WERI-Rb-1 (cell line): Measurements from ENCODE around the gene EDDM13.
A peak's percentile ranks its signal among the peaks of the same experiment; 100 is the strongest.

Experiments
- DNase-seq: peaks from one replicate; pipeline ENCODE4 v3.0.0-alpha.2; 2020
- H3K27ac ChIP-seq: fragments of 250-450 bp; sonication (Bioruptor Pico); 2 replicates; pipeline ENCODE4 v1.5.1; 2020; ENCODE audit warnings: mild to moderate bottlenecking, moderate library complexity
- H3K27me3 ChIP-seq: fragments of 250-450 bp; sonication (Bioruptor Pico); 2 replicates; pipeline ENCODE4 v1.5.1; 2021; ENCODE audit warnings: mild to moderate bottlenecking, low read depth, moderate library complexity; ENCODE audit not compliant: insufficient read depth, severe bottlenecking
- H3K36me3 ChIP-seq: fragments of 250-450 bp; sonication (Bioruptor Pico); 2 replicates; pipeline ENCODE4 v1.5.1; 2020; ENCODE audit warnings: mild to moderate bottlenecking, moderate library complexity
- H3K4me3 ChIP-seq: 2 replicates; pipeline ENCODE4 v1.5.1; 2011; ENCODE audit warnings: low read depth, mild to moderate bottlenecking, control low read depth, low read length
- H3K9me3 ChIP-seq: fragments of 250-450 bp; sonication (Bioruptor Pico); 2 replicates; pipeline ENCODE4 v1.5.1; 2021; ENCODE audit warnings: mild to moderate bottlenecking, moderate library complexity; ENCODE audit not compliant: severe bottlenecking
- CTCF ChIP-seq: IDR thresholded peaks from 2 replicates; pipeline ENCODE4 v1.5.1; 2011; ENCODE audit warnings: low read depth, mild to moderate bottlenecking, control low read depth, inconsistent platforms, low read length

EDDM13 gene

GRCh38 chr19:56308792-56309191, 36.2 kb downstream of the EDDM13 start:
- no peak for DNase-seq
- Histone ChIP-seq H3K4me3 (no peak overlapping the region), H3K9me3 (no peaks in the 10 kb centered on the region), H3K36me3 (no peaks in the 10 kb centered on the region), H3K27me3 (no peaks in the 10 kb centered on the region), H3K27ac (no peak overlapping the region)
- TF ChIP-seq CTCF, result no peak

- no peaks in the 10 kb centered on the region for H3K9me3 ChIP-seq
- peak; percentile 92 for TF ChIP-seq CTCF
- H3K4me3 ChIP-seq, result no peak overlapping the region
- H3K36me3 ChIP-seq, result no peaks in the 10 kb centered on the region
- no peaks in the 10 kb centered on the region for H3K27me3 ChIP-seq
- no peak overlapping the region for H3K27ac ChIP-seq
- peak; percentile 69 for DNase-seq
Observed at GRCh38 chr19:56309511-56310185, 37.1 kb downstream of the EDDM13 start.

- no peak overlapping the region for H3K27ac ChIP-seq
- no peaks in the 10 kb centered on the region for H3K36me3 ChIP-seq
- DNase-seq, result no peak
- no peak for TF ChIP-seq CTCF
- no peak overlapping the region for H3K4me3 ChIP-seq
- H3K27me3 ChIP-seq, result no peaks in the 10 kb centered on the region
- no peaks in the 10 kb centered on the region for H3K9me3 ChIP-seq
Observed at GRCh38 chr19:56310462-56310861, 37.9 kb downstream of the EDDM13 start.

GRCh38 chr19:56312342-56312741, 39.8 kb downstream of the EDDM13 start:
- H3K27me3 ChIP-seq, result no peaks in the 10 kb centered on the region
- H3K9me3 ChIP-seq, result no peaks in the 10 kb centered on the region
- TF ChIP-seq CTCF, result no peak
- H3K36me3 ChIP-seq, result no peaks in the 10 kb centered on the region
- H3K4me3 ChIP-seq, result no peak overlapping the region
- no peak overlapping the region for H3K27ac ChIP-seq
- DNase-seq, result no peak

- TF ChIP-seq CTCF, result no peak
- Histone ChIP-seq H3K36me3 (no peaks in the 10 kb centered on the region), H3K9me3 (no peaks in the 10 kb centered on the region), H3K27me3 (no peaks in the 10 kb centered on the region), H3K4me3 (no peak overlapping the region), H3K27ac (no peak overlapping the region)
- DNase-seq, result no peak
Observed at GRCh38 chr19:56312787-56313657, 40.5 kb downstream of the EDDM13 start.
